Right lobe of liver (tissue), 6 donors: ENCODE data around the gene WWC2. TPM values are rescaled to one million over a fixed set of nuclear protein-coding genes. Genes with fewer than 3 reads are reported as not detected.

Experiments
- ATAC-seq, 4 donors: fragments of 200-7000 bp; cut with Tn5 transposase; one replicate each; pipeline ENCODE4 v1.9.1; 2020; ENCODE audit warnings: mild to moderate bottlenecking in 4 of 4, moderate library complexity in 4 of 4
- DNase-seq, 3 donors: peaks; one replicate each; pipeline ENCODE4 v3.0.0-alpha.2; 2020
- H3K27ac ChIP-seq, 3 donors: fragments of 200-600 bp; one replicate each; pipeline ENCODE4 v1.8.0; 2022
- H3K27me3 ChIP-seq, 2 donors: fragments of 200-600 bp; one replicate each; pipeline ENCODE4 v1.8.0; 2022
- H3K36me3 ChIP-seq, 4 donors: fragments of 200-600 bp; sonication (generic) in 1 of 4; one replicate each; pipeline versions ENCODE4 v1.5.1 to v1.8.0; 2017 to 2022; ENCODE audit warnings: control low read depth in 1 of 4
- H3K4me1 ChIP-seq, 4 donors: fragments of 200-600 bp; sonication (generic) in 1 of 4; one replicate each; pipeline versions ENCODE4 v1.5.1 to v1.8.0; 2017 to 2022; ENCODE audit warnings: control low read depth in 1 of 4
- H3K4me3 ChIP-seq, 3 donors: fragments of 200-600 bp; one replicate each; pipeline ENCODE4 v1.8.0; 2022
- H3K9me3 ChIP-seq, 4 donors: fragments of 200-600 bp; sonication (generic) in 1 of 4; one replicate each; pipeline versions ENCODE4 v1.5.1 to v1.8.0; 2017 to 2022; ENCODE audit warnings: control low read depth in 1 of 4
- CTCF ChIP-seq, 4 donors: fragments of 200-600 bp in 3 of 4; fragments of 450-650 bp in 1 of 4; IDR thresholded peaks; one replicate each; pipeline versions ENCODE4 v1.5.1 to v1.8.0; 2016 to 2022; ENCODE audit warnings: antibody characterized with exemption in 4 of 4, mild to moderate bottlenecking in 2 of 4
- POLR2A ChIP-seq: fragments of 450-650 bp; IDR thresholded peaks from one replicate; pipeline ENCODE4 v1.6.1; 2017; ENCODE audit warnings: antibody characterized with exemption, mild to moderate bottlenecking
- WGBS: methylation state at CpG from one replicate; pipeline ENCODE4 v1.1.6; 2018; ENCODE audit warnings: low coverage, low lambda C conversion rate; ENCODE audit not compliant: insufficient coverage; ENCODE audit errors: missing lambda C conversion rate; 5-methylcytosine and 5-hydroxymethylcytosine counted together
- intact Hi-C, 2 donors: fragments of 100-400 bp; cut with DNase I; formaldehyde crosslinking; loops; one replicate each; pipeline versions ENCODE4 v1.11.2 to v1.14.1; 2022
- total RNA-seq, 6 experiments: library from RNA; depleted of rRNA in 2 of 6; stranded (reverse); fragments of >200 nt in 2 of 6; fragmentation: NEBNext Ultra II Directional in 3 of 6; extraction: Animal tissue kit (Norgen Biotek cat#: 25700) in 3 of 6; gene quantifications; one replicate each; pipeline versions ENCODE4 v1.1.0 to v1.2.4, GENCODE V29; 2016 to 2023
- donor health status: DM: no; HTN: yes; CAD: no.
- donor health status: DM: no; HTN: no; CAD: no.
- donor health status: DM: no; HTN: no; CAD: no.
- donor health status: DM: no; HTN: yes; CAD: no.
- donor health status: DM: no; HTN: yes; CAD: no.

WWC2 gene
- total RNA-seq, 6 experiments from 2014 or later, result 19.5 to 48.9 (median 34.4) TPM

- WGBS, result 58% methylated on average over 4 of the region's 4 CpGs
These were observed 59.0 kb downstream of the WWC2 start for GRCh38 chr4:183158062-183158461.

GRCh38 chr4:183161630-183162029 is 62.6 kb downstream of the WWC2 start:
- WGBS, result 89% methylated on average over 4 of the region's 5 CpGs
- TF ChIP-seq POLR2A (no peak), CTCF (IDR thresholded peaks at IDR 0.05) (no peak)

More at GRCh38 chr4:183158062-183158461, 59.0 kb downstream of the WWC2 start:
- H3K9me3 ChIP-seq, result no peaks in the 10 kb centered on the region
- H3K36me3 ChIP-seq, result no peaks in the 10 kb centered on the region
- no peak overlapping the region for H3K4me3 ChIP-seq
- H3K27ac ChIP-seq, result no peak overlapping the region
- intact Hi-C loops, result no loop called here
- no peaks in the 10 kb centered on the region for H3K27me3 ChIP-seq
- peaks cover 0 to 37% (median 12%) of the 10 kb centered on the region in 4 donors for H3K4me1 ChIP-seq
- ATAC-seq, result no peak
- TF ChIP-seq POLR2A, result no peak
- no peak for TF ChIP-seq CTCF (IDR thresholded peaks at IDR 0.05)
- DNase-seq, result no peak

GRCh38 chr4:183163135-183163534 is 64.1 kb downstream of the WWC2 start:
- Histone ChIP-seq H3K27ac (no peak overlapping the region), H3K9me3 (no peaks in the 10 kb centered on the region), H3K36me3 (no peaks in the 10 kb centered on the region), H3K4me3 (no peak overlapping the region), H3K4me1 (peaks cover 0 to 14% (median 4%) of the 10 kb centered on the region in 4 donors), H3K27me3 (no peaks in the 10 kb centered on the region)
- WGBS, result 90% methylated on average over 3 of the region's 3 CpGs
- intact Hi-C loops, result no loop called here
- TF ChIP-seq POLR2A, result no peak
- no peak for TF ChIP-seq CTCF (IDR thresholded peaks at IDR 0.05)
- ATAC-seq (peak in 1 of 4 donors; percentile 10), DNase-seq (no peak)

More at GRCh38 chr4:183161630-183162029, 62.6 kb downstream of the WWC2 start:
- intact Hi-C loops, result no loop called here
- Histone ChIP-seq H3K27me3 (no peaks in the 10 kb centered on the region), H3K27ac (no peak overlapping the region), H3K9me3 (no peaks in the 10 kb centered on the region), H3K36me3 (no peaks in the 10 kb centered on the region), H3K4me3 (no peak overlapping the region), H3K4me1 (peaks cover 0 to 21% (median 7%) of the 10 kb centered on the region in 4 donors)
- DNase-seq (no peak), ATAC-seq (no peak)

GRCh38 chr4:183164963-183165362 is 65.9 kb downstream of the WWC2 start:
- TF ChIP-seq CTCF (IDR thresholded peaks at IDR 0.05) (no peak), POLR2A (no peak)
- intact Hi-C loops, result no loop called here
- ATAC-seq, result peak in 1 of 4 donors; percentile 24

GRCh38 chr4:183165376-183165775 is 66.3 kb downstream of the WWC2 start:
- H3K9me3 ChIP-seq, result no peaks in the 10 kb centered on the region
- H3K36me3 ChIP-seq, result no peaks in the 10 kb centered on the region
- WGBS, result 33% methylated on average over 1 of the region's 1 CpG
- peak in 3 of 4 donors; percentile 11 to 30 (median 28) for ATAC-seq
- peaks cover 0 to 16% (median 0%) of the 10 kb centered on the region in 4 donors for H3K4me1 ChIP-seq
- no peaks in the 10 kb centered on the region for H3K27me3 ChIP-seq
- no peak overlapping the region for H3K4me3 ChIP-seq
- DNase-seq, result no peak
- intact Hi-C loops, result no loop called here
- no peak overlapping the region for H3K27ac ChIP-seq
- no peak for TF ChIP-seq POLR2A
- TF ChIP-seq CTCF (IDR thresholded peaks at IDR 0.05), result no peak

More at GRCh38 chr4:183164963-183165362, 65.9 kb downstream of the WWC2 start:
- H3K4me3 ChIP-seq, result no peak overlapping the region
- no peaks in the 10 kb centered on the region for H3K36me3 ChIP-seq
- H3K27ac ChIP-seq, result no peak overlapping the region
- H3K9me3 ChIP-seq, result no peaks in the 10 kb centered on the region
- WGBS, result 60% methylated on average over 1 of the region's 1 CpG
- H3K27me3 ChIP-seq, result no peaks in the 10 kb centered on the region
- DNase-seq, result no peak
- peaks cover 0 to 14% (median 0%) of the 10 kb centered on the region in 4 donors for H3K4me1 ChIP-seq
